ENCODE data around the gene ADCY2. TPM values are rescaled to one million over a fixed set of nuclear protein-coding genes. Genes with fewer than 3 reads are reported as not detected.

Gene ADCY2
- total RNA-seq, 4 donors from 2014 or later, result 5.7 to 18.5 (median 7.8) TPM

- no peak for TF ChIP-seq CTCF (IDR thresholded peaks at IDR 0.05; ENCODE audit: low read depth)
Observed at GRCh38 chr5:7445068-7445467, 49.1 kb downstream of the ADCY2 start.

GRCh38 chr5:7445831-7446230 lies 49.9 kb downstream of the ADCY2 start:
- no peak for TF ChIP-seq CTCF (IDR thresholded peaks at IDR 0.05; ENCODE audit: low read depth)

- TF ChIP-seq CTCF (IDR thresholded peaks at IDR 0.05; ENCODE audit: low read depth), result no peak
Observed at GRCh38 chr5:7446913-7447312, 51.0 kb downstream of the ADCY2 start.

- TF ChIP-seq CTCF (IDR thresholded peaks at IDR 0.05; ENCODE audit: low read depth), result no peak
Observed at GRCh38 chr5:7453947-7454346, 58.0 kb downstream of the ADCY2 start.

GRCh38 chr5:7456206-7456605 lies 60.3 kb downstream of the ADCY2 start:
- no peak for TF ChIP-seq CTCF (IDR thresholded peaks at IDR 0.05; ENCODE audit: low read depth)

GRCh38 chr5:7461371-7461770 lies 65.4 kb downstream of the ADCY2 start:
- TF ChIP-seq CTCF (IDR thresholded peaks at IDR 0.05; ENCODE audit: low read depth), result no peak

GRCh38 chr5:7462758-7463157 lies 66.8 kb downstream of the ADCY2 start:
- no peak for TF ChIP-seq CTCF (IDR thresholded peaks at IDR 0.05; ENCODE audit: low read depth)
